ENCODE results near the gene PRL. TPM values are rescaled to one million over a fixed set of nuclear protein-coding genes. Genes with fewer than 3 reads are reported as not detected.

Gene PRL
- polyA plus RNA-seq (ENCODE audit: insufficient read depth in 1 of 5, insufficient read length in 5 of 5, low replicate concordance in 1 of 5) = under 1 TPM in 2 of 5 donors, not detected in 3; 0.14 to 0.18 TPM
- long read RNA-seq, donor 1 = 0 reads
- long read RNA-seq, donor 2 = 0 reads
- long read RNA-seq, donor 3 = 0 reads
- long read RNA-seq, donor 4 = 0 reads
- long read RNA-seq, donor 5 = 0 reads
- long read RNA-seq, donor 6 = 0 reads
- long read RNA-seq, donor 7 = 0 reads
- long read RNA-seq, donor 8 = 0 reads

GRCh38 chr6:22296936-22297335, at the start of gene PRL:
Gene PRL (minus strand): TSS chr6:22297036. CDS start chr6:22296982, 54 bp downstream.
- no peak for DNase-seq

DNA sequence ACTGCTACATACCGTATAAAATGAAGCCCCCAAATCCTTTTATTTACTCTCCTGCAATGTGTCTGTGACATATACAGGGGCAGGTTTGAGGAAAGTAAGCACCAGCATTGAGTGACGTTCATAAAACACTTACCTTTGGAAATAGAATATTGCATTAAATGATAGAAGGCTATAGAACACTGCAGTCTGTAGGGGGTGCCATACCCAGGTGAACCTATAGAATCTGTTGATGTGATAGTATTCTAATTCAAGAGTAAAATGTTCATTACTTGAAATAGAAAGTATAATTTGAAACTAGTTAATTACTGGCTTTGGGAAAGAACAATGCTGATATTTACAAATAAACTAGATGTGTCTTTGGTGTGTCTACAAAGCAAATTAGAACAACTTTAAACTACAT, 47.0 kb upstream of the PRL start:
- DNase-seq = no peak

DNA sequence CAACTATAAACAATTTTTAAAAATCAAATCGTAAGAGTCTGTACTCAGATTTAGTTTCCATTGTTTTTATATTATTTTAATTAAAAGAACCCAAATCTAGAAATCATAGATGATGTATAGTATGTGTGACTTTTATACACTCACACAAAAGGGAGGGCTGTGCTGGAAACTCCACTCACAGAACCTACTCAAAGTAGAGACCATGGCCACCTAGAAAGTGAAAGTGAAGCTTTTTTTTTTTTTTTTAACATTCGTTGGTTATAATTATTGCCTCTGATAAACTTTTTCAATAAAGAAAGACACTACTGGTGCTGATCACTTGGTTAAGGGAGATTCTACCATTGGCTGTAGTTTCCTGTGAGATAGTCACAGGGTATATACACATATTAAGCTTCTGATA, 37.9 kb upstream of the PRL start:
- no peak for DNase-seq

GRCh38 chr6:22333802-22334201, 37.0 kb upstream of the PRL start:
- no peak for DNase-seq

DNA sequence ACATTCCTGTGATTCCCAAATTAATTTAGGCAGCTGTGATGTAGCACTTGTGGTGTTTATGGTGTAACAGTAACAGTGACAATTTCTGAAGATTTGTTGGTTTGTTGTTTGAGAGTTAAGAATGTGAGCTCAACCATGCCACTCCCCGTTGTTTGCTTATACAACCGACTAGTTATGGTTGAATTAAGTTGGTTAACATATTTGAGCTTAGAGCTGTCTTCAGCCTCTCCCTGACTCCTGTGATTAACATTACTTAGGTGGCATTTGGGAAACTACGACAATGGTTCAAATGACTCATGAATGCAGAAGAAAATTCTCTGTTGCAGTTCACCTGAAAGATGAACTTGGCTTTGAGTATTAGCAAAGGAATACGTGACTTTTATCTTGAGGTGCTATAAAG, 35.9 kb upstream of the PRL start:
- no peak for DNase-seq

DNA sequence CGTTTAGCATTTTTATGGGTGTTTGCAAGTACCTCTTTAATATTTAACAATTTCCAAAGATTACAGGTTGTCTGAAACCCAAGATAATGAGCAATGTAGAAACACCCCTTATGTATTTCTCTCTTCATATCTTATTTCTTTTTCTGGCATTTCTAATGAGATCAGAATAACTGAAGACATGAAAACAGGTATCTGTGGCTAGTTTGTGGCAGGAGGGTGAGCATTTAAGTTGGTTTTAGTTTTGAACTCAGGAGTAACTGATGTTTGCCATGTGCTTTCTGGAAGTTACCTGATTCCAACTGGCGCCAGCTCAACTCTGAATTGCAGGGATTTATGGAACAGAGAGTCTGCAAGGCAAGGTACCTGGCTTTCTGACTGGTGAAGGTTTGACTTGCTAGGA, 35.4 kb upstream of the PRL start:
- DNase-seq = no peak

DNA sequence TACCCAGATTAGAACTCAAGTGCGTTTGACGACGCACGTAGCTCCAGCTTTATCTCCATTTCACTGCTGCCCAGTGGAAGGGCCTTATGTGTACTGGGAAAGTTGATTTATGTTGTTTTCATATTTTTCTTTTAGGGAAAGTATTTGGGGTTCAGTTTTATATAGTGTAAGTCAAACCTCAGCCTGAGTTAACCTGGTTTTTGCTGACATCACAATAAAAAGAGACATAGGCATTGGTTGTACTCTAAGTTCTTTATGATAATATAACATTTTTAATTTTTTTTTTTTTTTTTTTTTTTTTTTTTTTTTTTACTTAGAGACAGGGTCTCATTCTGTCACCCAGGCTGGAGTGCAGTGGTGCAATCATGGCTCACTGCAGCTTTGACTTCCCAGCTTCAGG, 34.1 kb upstream of the PRL start:
- no peak for DNase-seq

GRCh38 chr6:22328474-22328873, 31.6 kb upstream of the PRL start:
- DNase-seq = no peak

GRCh38 chr6:22327881-22328280, 31.0 kb upstream of the PRL start:
- DNase-seq = no peak

GRCh38 chr6:22326500-22326899, 29.7 kb upstream of the PRL start:
- no peak for DNase-seq

DNA sequence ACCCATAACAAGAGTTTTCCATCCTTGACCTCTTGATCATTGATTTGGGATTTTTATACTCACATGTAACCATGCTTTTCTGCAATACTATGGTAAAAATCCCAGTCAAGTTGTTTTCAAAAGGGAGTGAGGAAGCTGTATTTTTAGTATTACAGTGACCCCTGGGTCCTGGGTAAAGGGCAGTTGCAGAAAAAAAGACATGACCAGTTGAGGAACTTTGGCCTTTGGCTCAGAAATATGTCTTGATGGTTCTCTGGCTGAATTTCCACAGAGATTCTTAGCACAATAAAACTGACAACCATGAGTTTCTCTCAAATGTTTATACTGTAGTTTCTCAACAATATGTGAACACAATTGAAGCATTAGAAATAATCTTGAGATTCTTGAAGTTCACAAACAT, 28.6 kb upstream of the PRL start:
- no peak for DNase-seq

- DNase-seq = no peak
Measured at GRCh38 chr6:22323848-22324247, 27.0 kb upstream of the PRL start.

DNA sequence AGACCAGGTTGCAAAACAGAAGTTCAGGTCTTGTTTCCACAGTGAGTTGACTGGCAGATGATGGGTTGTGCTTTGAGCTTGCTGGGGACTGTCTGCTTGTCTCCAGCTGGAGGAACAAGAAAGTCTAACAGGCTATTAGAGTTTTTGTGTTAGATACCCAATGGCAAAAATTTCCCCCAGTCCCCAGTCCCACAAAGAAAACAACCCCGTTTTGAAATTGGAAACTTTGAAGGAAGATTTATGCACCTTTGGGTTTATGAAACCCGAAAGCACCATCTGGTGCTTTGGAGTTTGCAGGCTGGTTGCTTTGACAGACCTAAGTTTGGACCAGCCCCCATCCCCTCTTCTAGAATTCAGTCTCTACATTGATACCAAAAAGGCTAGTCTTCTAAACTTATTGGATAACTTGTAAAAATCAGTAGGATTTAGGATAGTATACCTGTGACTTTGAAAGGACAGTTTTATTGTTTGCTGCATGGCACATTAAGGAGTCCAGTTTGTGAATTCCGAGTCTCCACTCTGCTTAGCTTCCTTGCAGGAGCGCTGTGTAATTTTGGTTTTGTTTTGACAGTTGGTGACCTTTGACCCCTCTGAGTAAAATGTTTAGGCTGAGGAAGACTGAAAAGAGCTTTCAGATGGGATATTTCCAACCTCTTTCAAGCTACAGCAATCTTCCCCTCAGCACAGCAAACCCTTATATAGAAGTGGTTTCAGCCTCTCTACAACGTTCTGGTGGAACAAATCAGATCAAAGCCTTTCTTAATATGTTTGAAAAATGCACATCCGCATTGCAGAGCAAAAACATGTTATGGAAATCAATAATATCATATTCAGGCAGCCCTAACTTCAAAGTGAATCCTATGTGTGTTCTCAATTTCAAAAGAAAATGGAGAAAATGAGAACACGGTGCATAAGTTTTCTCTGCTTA, 25.5 kb upstream of the PRL start:
- DNase-seq = no peak

GRCh38 chr6:22320750-22321149, 23.9 kb upstream of the PRL start:
- DNase-seq = no peak

GRCh38 chr6:22318404-22318803, 21.6 kb upstream of the PRL start:
- no peak for DNase-seq

GRCh38 chr6:22313796-22314195, 17.0 kb upstream of the PRL start:
- no peak for DNase-seq

GRCh38 chr6:22308939-22309338, 12.1 kb upstream of the PRL start:
- DNase-seq = no peak

DNA sequence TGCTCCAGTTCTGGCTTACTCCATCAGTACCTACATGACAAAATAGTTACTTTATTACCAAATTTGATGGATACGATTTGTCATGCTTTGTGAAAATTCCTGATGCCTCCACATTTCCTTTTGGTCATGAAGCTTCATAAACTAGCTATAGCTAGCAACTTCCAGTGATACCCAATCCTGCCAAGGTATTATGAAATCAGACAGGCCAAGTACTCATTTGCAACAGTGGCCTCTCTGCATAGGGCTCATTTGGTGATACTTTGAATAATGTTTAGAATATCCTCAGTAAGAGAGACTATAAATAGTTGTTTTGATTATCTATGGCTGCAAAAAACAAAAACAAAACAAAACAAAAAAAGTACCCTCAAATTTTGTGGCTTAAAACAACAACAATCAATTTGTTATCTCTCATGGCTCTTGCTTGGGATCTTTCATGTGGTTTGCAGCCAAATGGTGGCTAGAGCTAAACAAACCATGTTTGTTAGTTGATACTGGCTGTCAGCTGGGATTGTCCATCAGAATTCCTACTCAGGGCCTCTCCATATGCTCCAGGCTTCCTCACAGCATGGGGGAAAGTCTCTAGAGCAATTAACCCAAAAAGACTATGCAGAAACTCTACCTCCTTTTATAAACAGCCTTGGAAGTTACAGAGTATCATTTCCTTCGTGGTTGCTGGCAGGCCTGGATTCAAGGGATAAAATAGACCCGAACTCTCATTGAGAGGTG, 10.1 kb upstream of the PRL start:
- DNase-seq = no peak

- DNase-seq = no peak
Measured at GRCh38 chr6:22302838-22303237, 6.0 kb upstream of the PRL start.

GRCh38 chr6:22300273-22300998, 3.6 kb upstream of the PRL start:
- DNase-seq = no peak

GRCh38 chr6:22298475-22298890, 1.6 kb upstream of the PRL start:
- DNase-seq = no peak

DNA sequence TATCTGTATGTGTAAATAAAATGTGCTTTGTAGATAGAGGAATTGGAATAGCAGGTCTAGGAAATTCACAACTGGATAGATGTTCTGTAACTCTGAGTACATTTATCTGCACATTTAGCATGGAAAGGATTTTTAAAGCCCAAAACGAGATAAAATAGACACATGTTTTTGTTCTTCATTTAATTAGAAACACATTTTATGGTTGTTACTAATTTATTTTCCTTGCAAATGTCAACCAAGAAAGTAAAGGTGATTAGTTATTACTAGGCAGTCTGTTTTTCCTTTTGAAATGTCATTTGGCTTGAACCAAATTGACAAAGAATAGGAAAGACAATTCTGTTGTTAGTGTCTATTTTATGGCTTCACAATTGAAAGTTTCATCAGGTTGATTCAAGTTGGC, 769 bp downstream of the PRL start:
- no peak for DNase-seq

Measured in right lung (tissue), 10 donors.